CD14-positive monocyte (primary cell): Measurements from ENCODE around the gene OR10V1. TPM values are rescaled to one million over a fixed set of nuclear protein-coding genes. Genes with fewer than 3 reads are reported as not detected.

Source experiments
- DNase-seq, 3 donors: peaks; one replicate each; pipeline ENCODE4 v3.0.0-alpha.2; 2011 to 2022
- H2AFZ ChIP-seq: 2 replicates; pipeline ENCODE4 v1.6.0; 2012; ENCODE audit warnings: mild to moderate bottlenecking, low read depth, low read length, inconsistent platforms; ENCODE audit not compliant: insufficient read depth, poor library complexity, severe bottlenecking
- H3K27ac ChIP-seq, 2 donors: 1 replicate in 1 of 2; 2 replicates in 1 of 2; pipeline ENCODE4 v1.5.1; 2012 to 2013; ENCODE audit warnings: low read length in 2 of 2, control low read depth in 1 of 2, inconsistent platforms in 1 of 2, low read depth in 1 of 2, mild to moderate bottlenecking in 1 of 2
- H3K27me3 ChIP-seq, 2 donors: one replicate each; pipeline versions ENCODE4 v1.6.0 to v1.6.1; 2011 to 2013; ENCODE audit warnings: low read length in 2 of 2; ENCODE audit not compliant: control insufficient read depth in 2 of 2, insufficient read depth in 2 of 2
- H3K36me3 ChIP-seq, 2 donors: replicated peaks in 1 of 2; 1 replicate in 1 of 2; 2 replicates in 1 of 2; pipeline versions ENCODE4 v1.5.1 to v1.6.1; 2012 to 2013; ENCODE audit warnings: low read length in 2 of 2, control low read depth in 1 of 2, inconsistent platforms in 1 of 2, mild to moderate bottlenecking in 1 of 2; ENCODE audit not compliant: insufficient read depth in 2 of 2, control insufficient read depth in 1 of 2
- H3K4me1 ChIP-seq, 2 donors: 1 replicate in 1 of 2; 2 replicates in 1 of 2; pipeline versions ENCODE4 v1.5.1 to v1.6.1; 2012 to 2013; ENCODE audit warnings: low read length in 2 of 2, control low read depth in 1 of 2, inconsistent platforms in 1 of 2, mild to moderate bottlenecking in 1 of 2, moderate library complexity in 1 of 2; ENCODE audit not compliant: insufficient read depth in 2 of 2, control insufficient read depth in 1 of 2
- H3K4me2 ChIP-seq: replicated peaks from 2 replicates; pipeline ENCODE3; 2012; ENCODE audit warnings: low read length, moderate library complexity, mild to moderate bottlenecking; ENCODE audit not compliant: poor library complexity, severe bottlenecking; ENCODE audit errors: extremely low read depth
- H3K4me3 ChIP-seq, 3 experiments: fragments of 200-600 bp in 1 of 3; sonication (generic) in 1 of 3; replicated peaks in 1 of 3; 1 replicate in 2 of 3; 2 replicates in 1 of 3; pipeline ENCODE4 v1.5.1; 2011 to 2013; ENCODE audit warnings: low read length in 3 of 3, mild to moderate bottlenecking in 3 of 3, control low read depth in 2 of 3, low read depth in 2 of 3, inconsistent platforms in 1 of 3, moderate library complexity in 1 of 3
- H3K79me2 ChIP-seq: 2 replicates; pipeline ENCODE4 v1.6.0; 2012; ENCODE audit warnings: mild to moderate bottlenecking, control low read depth, inconsistent platforms, low read length, moderate library complexity; ENCODE audit not compliant: insufficient read depth
- H3K9ac ChIP-seq: 2 replicates; pipeline ENCODE4 v1.6.0; 2017; ENCODE audit warnings: low read length, mild to moderate bottlenecking; ENCODE audit not compliant: insufficient read depth, poor library complexity, severe bottlenecking
- H3K9me3 ChIP-seq, 2 donors: replicated peaks in 1 of 2; 1 replicate in 1 of 2; 2 replicates in 1 of 2; pipeline versions ENCODE4 v1.5.1 to v1.6.1; 2012 to 2013; ENCODE audit warnings: low read length in 2 of 2, control low read depth in 1 of 2; ENCODE audit not compliant: control insufficient read depth in 1 of 2, insufficient read depth in 1 of 2
- H4K20me1 ChIP-seq: 2 replicates; pipeline ENCODE4 v1.6.0; 2012; ENCODE audit warnings: mild to moderate bottlenecking, low read length, control low read depth, moderate library complexity; ENCODE audit not compliant: insufficient read depth
- H3K27ac Mint-ChIP-seq, 7 donors: one replicate each; pipeline ENCODE4 v1.8.0; 2020; ENCODE audit warnings: mild to moderate bottlenecking in 7 of 7, mixed read lengths in 7 of 7, moderate library complexity in 6 of 7, inconsistent platforms in 2 of 7
- H3K27me3 Mint-ChIP-seq, 3 donors: one replicate each; pipeline ENCODE4 v1.8.0; 2021 to 2022; ENCODE audit warnings: low read depth in 3 of 3, mild to moderate bottlenecking in 3 of 3, mixed read lengths in 3 of 3, moderate library complexity in 3 of 3, inconsistent platforms in 1 of 3
- H3K36me3 Mint-ChIP-seq, 2 donors: one replicate each; pipeline ENCODE4 v1.8.0; 2020; ENCODE audit warnings: mixed read lengths in 2 of 2, inconsistent platforms in 1 of 2, mild to moderate bottlenecking in 1 of 2
- H3K4me1 Mint-ChIP-seq: one replicate; pipeline ENCODE4 v1.8.0; 2020; ENCODE audit warnings: mild to moderate bottlenecking, mixed read lengths
- H3K4me3 Mint-ChIP-seq, 2 donors: one replicate each; pipeline ENCODE4 v1.8.0; 2020; ENCODE audit warnings: mild to moderate bottlenecking in 2 of 2, mixed read lengths in 2 of 2, moderate library complexity in 1 of 2
- H3K9me3 Mint-ChIP-seq, 7 donors: one replicate each; pipeline ENCODE4 v1.8.0; 2020 to 2022; ENCODE audit warnings: mixed read lengths in 7 of 7, mild to moderate bottlenecking in 6 of 7, moderate library complexity in 6 of 7, inconsistent platforms in 2 of 7
- CTCF ChIP-seq: fragments of 200-600 bp; IDR thresholded peaks from one replicate; pipeline ENCODE4 v1.8.0; 2022; ENCODE audit warnings: antibody characterized with exemption, mild to moderate bottlenecking
- WGBS: methylation state at CpG from one replicate; pipeline ENCODE4 v1.1.5; 2013; ENCODE audit warnings: missing lambda C conversion rate; ENCODE audit not compliant: insufficient coverage; 5-methylcytosine and 5-hydroxymethylcytosine counted together
- intact Hi-C, 2 donors: fragments of 100-400 bp; cut with micrococcal nuclease; formaldehyde crosslinking; loops; one replicate each; pipeline versions ENCODE4 v1.15.0 to v1.15.1; 2023
- polyA plus RNA-seq, 3 donors: library from polyadenylated mRNA; depleted of rRNA in 1 of 3; unstranded in 2 of 3; stranded (reverse) in 1 of 3; fragments of 300-500 nt in 2 of 3; fragments of >200 nt in 1 of 3; fragmentation: Illumina TruSeq in 2 of 3; gene quantifications; 1 replicate in 2 of 3; 2 replicates in 1 of 3; pipeline ENCODE4 v1.2.3, GENCODE V29; 2012 to 2021

Gene OR10V1
- polyA plus RNA-seq, 3 donors, result not detected

- Histone ChIP-seq H3K9ac (no peak overlapping the region), H4K20me1 (no peaks in the 10 kb centered on the region), H3K4me2 (no peak overlapping the region), H3K36me3 (no peaks in the 10 kb centered on the region), H3K27me3 (no peaks in the 10 kb centered on the region), H3K4me3 (peak overlapping the region in 1 of 3 experiments; percentile 37), H3K4me1 (peaks cover 34 to 35% of the 10 kb centered on the region in 2 donors), H3K79me2 (no peaks in the 10 kb centered on the region), H3K27ac (peak overlapping the region; percentile 29 to 89), H2AFZ (peak overlapping the region; percentile 85), H3K9me3 (no peaks in the 10 kb centered on the region)
- TF ChIP-seq CTCF, result no peak
- H3K4me1 Mint-ChIP-seq, result peaks cover 52% of the 10 kb centered on the region
- peak overlapping the region; percentile 49 to 92 (median 86) for H3K27ac Mint-ChIP-seq
- intact Hi-C loops, result no loop called here
- peaks cover 2 to 6% (median 4%) of the 10 kb centered on the region in 7 donors for H3K9me3 Mint-ChIP-seq
- peak overlapping the region in 1 of 2 donors; percentile 54 for H3K4me3 Mint-ChIP-seq
- 0% methylated on average over 1 of the region's 1 CpG for WGBS
- DNase-seq, result peak; percentile 42 to 69 (median 59)
- peaks cover 0 to 5% of the 10 kb centered on the region in 2 donors for H3K36me3 Mint-ChIP-seq
- H3K27me3 Mint-ChIP-seq, result peaks cover 0 to 2% (median 0%) of the 10 kb centered on the region in 3 donors
Measured at GRCh38 chr11:59728913-59729312, 15.3 kb upstream of the OR10V1 start.

- Mint-ChIP-seq H3K27ac (peak overlapping the region in 6 of 7 donors; percentile 22 to 87 (median 69)), H3K36me3 (peaks cover 0 to 5% of the 10 kb centered on the region in 2 donors), H3K4me1 (peaks cover 52% of the 10 kb centered on the region), H3K9me3 (peaks cover 2 to 6% (median 4%) of the 10 kb centered on the region in 7 donors), H3K27me3 (peaks cover 0 to 2% (median 0%) of the 10 kb centered on the region in 3 donors), H3K4me3 (peak overlapping the region in 1 of 2 donors; percentile 7)
- no peak overlapping the region for H3K9ac ChIP-seq
- H3K9me3 ChIP-seq, result no peaks in the 10 kb centered on the region
- intact Hi-C loops, result no loop called here
- no peaks in the 10 kb centered on the region for H3K27me3 ChIP-seq
- no peaks in the 10 kb centered on the region for H4K20me1 ChIP-seq
- H3K79me2 ChIP-seq, result no peaks in the 10 kb centered on the region
- no CpG with 5 or more reads among the region's 3 CpGs for WGBS
- no peak overlapping the region for H2AFZ ChIP-seq
- H3K4me1 ChIP-seq, result peaks cover 34 to 35% of the 10 kb centered on the region in 2 donors
- TF ChIP-seq CTCF, result no peak
- H3K36me3 ChIP-seq, result no peaks in the 10 kb centered on the region
- peak overlapping the region in 1 of 2 donors; percentile 89 for H3K27ac ChIP-seq
- H3K4me2 ChIP-seq, result peak overlapping the region; percentile 19
- H3K4me3 ChIP-seq, result no peak overlapping the region
- DNase-seq, result peak in 1 of 3 donors; percentile 15
Measured at GRCh38 chr11:59728154-59728553, 14.5 kb upstream of the OR10V1 start.
